HG03520 (cell line): ENCODE data around the gene MAP4K4.

ENCODE experiments used
- ATAC-seq: cut with Tn5 transposase; IDR thresholded peaks from one replicate; pipeline ENCODE4 v1.9.1; 2021; ENCODE audit warnings: mild to moderate bottlenecking, moderate library complexity; ENCODE audit not compliant: unreplicated experiment

Gene MAP4K4

DNA sequence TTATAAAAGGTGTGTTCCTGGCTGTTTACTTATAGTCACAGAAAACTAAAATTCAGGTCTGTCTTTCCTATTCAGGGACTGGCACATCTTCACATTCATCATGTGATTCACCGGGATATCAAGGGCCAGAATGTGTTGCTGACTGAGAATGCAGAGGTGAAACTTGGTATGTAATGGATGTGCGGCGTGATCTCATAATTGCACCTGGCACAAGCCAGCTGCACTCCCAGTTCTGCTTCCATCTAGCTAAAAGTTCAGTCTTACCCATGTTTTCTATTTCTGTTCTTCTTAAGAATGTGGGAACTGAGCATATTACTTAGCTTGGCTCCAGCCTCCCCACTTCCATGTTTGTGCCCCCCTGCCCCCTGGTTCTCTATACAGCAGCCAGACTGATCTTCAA lies 131.9 kb downstream of the MAP4K4 start:
- ATAC-seq, result no peak

DNA sequence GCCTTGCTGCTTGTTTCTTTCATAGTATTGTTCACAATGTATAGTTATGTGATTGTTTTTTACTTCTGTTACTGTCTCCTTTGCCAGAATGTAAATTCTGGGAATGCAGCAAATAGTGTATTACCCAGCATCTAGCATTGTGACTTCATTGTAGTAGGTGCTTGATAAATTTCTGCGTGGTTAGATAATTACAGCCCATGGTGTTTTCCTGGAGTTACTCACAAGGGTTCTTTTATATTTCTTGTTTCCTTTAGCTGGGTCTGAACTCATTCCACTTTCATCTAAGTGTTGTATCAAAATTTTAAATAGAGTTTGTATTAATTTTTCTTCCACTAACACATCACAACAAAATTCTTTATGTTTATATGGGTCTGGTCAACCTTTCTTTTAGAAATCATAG lies 132.6 kb downstream of the MAP4K4 start:
- no peak for ATAC-seq

- peak; percentile 58 for ATAC-seq
Measured at GRCh38 chr2:101830555-101830954, 133.0 kb downstream of the MAP4K4 start.

- ATAC-seq, result peak; percentile 67
Measured at GRCh38 chr2:101831351-101831865, 133.9 kb downstream of the MAP4K4 start.

DNA sequence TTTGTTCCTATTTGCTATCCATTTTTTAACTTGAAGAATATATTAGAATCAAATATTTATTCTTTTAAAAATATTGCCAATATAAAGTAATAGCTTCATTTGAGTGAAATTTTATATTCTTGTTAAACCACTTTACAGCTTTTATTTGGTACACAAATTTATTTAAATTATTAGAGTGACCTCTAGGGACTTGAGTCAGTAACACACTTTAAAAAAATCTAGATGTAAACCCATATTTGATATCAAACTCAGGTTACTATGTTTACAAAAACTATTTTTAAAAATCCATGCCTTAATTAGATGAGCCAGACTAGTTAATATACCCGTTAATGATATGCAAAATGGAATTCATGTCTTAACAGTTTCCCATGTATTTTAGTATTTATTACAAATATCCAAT lies 134.6 kb downstream of the MAP4K4 start:
- ATAC-seq, result no peak

DNA sequence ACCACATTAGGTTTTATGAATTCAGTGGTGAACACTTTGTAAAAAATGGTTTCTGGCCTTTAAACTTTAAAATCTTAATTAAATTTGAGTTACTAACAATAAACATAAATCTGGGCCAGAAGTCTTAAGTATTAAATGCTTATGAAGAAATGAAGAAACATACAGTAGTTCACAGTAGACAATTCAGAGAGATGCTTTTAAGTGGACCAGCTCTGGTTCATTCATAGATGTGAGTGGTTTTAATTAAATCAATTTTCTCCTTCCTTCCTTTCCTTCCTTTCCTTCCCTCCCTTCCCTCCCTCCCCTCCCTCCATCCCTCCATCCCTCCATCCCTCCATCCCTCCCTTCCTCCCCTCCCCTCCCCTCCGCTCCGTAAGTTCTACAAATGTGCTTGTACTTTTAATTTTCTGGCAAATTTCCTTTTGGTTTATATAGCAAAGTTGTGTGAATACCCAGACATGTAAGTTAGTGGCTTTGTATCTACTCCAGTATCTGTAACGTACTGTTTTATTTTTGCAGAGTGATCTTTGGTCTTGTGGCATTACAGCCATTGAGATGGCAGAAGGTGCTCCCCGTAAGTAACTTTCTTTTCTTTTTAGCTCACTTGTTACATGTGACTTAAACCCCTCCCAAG lies 136.5 kb downstream of the MAP4K4 start:
- ATAC-seq, result no peak

GRCh38 chr2:101837354-101837753 lies 139.8 kb downstream of the MAP4K4 start:
- no peak for ATAC-seq

DNA sequence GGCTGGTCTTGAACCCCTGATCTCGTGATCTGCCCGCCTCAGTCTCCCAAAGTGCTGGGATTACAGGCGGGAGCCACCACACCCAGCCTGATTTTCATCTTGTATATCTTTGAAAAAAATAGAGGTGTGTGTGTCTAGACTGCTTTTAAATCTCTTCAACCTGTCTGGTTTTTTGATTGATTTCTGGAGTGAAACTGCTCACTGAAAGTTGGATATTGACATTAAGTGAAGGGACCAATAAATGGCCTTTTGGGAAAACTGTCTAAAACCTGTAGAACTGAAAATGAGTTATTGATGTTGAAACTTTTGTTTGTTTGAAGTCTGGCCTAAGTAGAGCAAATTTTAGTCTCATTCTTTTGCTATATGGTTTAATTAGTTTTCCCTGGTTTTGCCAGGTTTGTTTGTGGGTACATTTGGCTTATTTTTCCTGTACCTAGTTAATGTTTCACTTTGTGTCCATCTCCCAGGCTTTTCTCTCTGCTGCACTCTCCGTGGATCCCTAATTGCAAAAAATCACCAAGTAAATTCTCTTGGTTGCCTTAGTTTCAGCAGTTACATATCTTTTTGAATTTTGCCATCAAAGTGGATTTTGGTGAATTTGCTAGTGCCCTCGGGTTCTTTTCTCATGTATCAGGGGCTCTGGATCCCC lies 144.3 kb downstream of the MAP4K4 start:
- ATAC-seq, result no peak

DNA sequence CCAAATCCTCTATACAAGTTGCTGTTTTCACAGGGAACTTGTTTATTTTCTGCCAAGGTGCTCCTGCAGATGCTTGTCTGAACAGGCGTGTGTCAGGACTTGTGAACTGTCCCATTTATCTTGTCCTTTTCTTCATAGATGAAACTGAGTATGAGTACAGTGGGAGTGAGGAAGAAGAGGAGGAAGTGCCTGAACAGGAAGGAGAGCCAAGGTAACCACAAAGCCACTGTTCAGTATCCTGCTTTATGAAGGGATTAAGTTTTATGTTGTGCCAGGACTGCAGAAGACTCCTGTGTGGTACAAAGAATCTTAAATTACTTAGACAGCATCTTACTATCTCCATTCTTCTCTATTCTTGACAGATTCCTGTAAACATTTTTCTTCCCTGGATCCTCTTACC lies 145.0 kb downstream of the MAP4K4 start:
- no peak for ATAC-seq

DNA sequence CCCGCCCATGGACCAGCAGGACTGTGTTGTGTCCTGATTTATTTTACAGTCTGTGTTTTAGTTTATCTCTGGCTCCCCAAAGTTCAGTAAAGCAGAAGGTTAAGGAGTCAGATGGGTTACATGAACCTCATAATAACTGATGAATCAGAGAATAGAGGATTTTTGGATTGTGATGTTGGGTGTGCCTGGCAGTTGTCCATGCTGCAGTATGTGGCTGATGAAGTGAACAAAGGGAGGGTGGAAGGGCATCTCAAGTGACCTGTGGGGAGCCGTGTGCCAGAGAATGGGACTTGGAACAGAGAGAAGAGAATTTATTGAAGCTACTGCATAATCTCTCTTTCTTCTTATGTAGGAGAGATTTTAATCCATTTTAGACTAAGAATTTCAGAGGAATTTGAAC lies 145.5 kb downstream of the MAP4K4 start:
- ATAC-seq, result no peak

DNA sequence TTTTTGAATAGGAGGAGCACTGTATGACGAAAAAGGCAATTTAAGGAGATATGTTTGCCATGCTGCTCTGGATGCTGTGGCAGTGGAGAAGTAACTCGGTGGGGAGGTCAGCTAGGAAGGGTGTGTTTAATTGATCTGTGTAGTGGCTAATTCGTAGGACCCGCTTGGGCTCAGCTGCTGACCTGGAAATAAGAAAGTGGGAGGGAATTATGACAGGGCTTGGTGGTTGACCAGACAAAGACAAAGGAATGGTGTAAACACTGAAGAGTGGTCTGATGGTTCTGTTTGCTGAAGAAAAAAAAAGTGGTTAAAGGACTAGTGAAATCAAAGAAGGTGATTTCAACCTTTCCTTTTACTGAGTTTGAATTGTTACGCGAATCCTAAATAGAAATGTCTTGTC lies 146.0 kb downstream of the MAP4K4 start:
- ATAC-seq, result no peak

- no peak for ATAC-seq
Measured at GRCh38 chr2:101844055-101844635, 146.6 kb downstream of the MAP4K4 start.

DNA sequence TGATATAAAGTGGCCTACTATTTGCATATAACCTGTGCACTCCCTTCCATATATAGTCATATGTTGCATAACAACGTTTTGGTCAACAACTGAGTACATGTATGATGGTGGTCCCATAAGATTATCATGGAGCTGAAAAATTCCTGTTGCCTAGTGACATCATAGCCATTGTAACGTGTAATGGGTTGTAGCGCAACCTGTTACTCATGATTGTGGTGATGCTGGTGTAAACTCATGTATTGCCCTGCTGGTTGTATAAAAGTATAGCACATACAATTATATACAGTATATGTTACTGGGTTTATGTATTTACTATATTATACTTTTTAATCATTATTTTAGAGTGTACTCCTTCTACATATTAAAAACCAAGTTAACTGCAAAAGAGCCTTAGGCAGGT lies 149.5 kb downstream of the MAP4K4 start:
- ATAC-seq, result no peak

DNA sequence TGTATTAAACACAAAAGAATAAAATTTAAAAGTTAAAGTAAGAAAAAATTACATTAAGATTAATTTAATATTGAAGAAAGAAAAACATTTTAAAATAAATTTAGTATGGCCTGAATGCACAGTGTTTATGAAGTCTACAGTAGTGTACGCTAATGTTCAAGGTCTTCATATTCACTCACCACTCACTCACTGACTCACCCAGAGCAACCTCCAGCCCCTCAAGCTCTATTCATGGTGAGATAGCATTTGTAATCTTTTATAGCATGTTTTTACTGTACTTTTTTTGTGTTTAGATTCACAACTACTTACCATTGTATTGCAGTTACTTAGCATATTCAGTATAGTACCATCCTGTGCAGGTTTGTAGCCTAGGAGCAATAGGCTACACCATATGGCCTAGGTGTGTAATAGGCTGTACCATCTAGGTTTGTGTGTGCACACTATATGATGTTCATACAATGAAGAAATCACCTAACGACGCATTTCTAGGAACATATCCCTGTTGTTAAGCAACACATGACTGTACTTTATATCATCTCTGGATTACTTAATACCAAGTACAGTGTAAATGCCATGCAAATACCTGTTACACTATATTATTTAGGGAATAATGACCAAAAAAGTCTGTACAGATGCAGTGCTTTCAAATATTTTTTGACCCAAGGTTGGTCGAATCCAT lies 150.3 kb downstream of the MAP4K4 start:
- no peak for ATAC-seq

DNA sequence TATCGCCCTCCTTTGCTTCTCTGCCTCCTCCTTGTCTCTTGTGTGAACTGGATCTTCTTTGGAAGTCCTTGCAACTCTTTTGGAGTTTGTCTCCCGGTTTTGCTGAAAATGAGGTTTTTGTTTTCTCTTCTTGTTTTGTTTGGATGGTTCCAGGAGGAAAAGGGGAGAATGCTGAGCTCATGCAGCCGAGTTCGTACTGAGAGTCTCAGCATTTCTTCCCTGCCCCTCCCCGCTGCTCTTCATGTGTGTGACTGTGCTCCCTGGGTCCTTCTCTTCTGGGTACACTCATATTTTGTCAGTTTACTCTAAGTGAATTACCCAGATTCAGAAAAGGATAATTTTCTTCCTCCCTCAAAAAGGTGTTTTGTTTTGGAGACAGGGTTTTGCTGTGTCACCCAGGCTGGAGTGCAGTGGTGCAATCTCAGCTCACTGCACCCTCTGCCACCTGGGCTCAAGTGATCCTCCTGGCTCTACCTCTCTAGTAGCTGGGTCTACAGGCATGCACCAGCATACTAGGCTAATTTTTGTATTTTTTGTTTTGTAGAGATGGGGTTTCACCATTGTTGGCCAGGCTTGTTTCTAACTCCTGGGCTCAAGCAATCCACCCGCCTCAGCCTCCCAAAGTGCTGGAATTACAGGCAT lies 151.4 kb downstream of the MAP4K4 start:
- no peak for ATAC-seq

GRCh38 chr2:101850450-101850849 lies 152.9 kb downstream of the MAP4K4 start:
- no peak for ATAC-seq

- ATAC-seq, result no peak
Measured at GRCh38 chr2:101850991-101851390, 153.5 kb downstream of the MAP4K4 start.

- ATAC-seq, result no peak
Measured at GRCh38 chr2:101852824-101853223, 155.3 kb downstream of the MAP4K4 start.

- ATAC-seq, result no peak
Measured at GRCh38 chr2:101854877-101855276, 157.4 kb downstream of the MAP4K4 start.

DNA sequence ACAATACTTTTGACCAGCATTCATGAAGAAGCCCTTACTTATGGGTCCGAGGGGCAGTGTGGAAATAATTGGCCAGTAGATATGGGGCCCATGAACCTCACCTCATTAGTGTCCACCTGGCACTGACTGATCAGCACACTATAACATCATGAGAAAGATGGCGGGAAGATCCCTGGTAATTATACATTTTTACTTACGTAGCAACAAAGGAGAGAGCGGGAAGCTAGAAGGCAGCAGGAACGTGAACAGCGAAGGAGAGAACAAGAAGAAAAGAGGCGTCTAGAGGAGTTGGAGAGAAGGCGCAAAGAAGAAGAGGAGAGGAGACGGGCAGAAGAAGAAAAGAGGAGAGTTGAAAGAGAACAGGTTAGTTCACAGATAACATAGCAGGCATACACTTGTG lies 158.3 kb downstream of the MAP4K4 start:
- ATAC-seq, result no peak

GRCh38 chr2:101858246-101858645 lies 160.7 kb downstream of the MAP4K4 start:
- no peak for ATAC-seq
